Gastrocnemius medialis (tissue), 4 donors: Measurements from ENCODE around the gene CATSPER1. TPM values are rescaled to one million over a fixed set of nuclear protein-coding genes. Genes with fewer than 3 reads are reported as not detected.

Source experiments
- ATAC-seq, 2 donors: fragments of 150-250 bp; one replicate each; pipeline ENCODE4 v1.9.1; 2016
- DNase-seq, 2 donors: peaks; one replicate each; pipeline ENCODE4 v3.0.0-alpha.2; 2019
- H3K27ac ChIP-seq, 4 donors: fragments of 200-600 bp; sonication (generic); 1 replicate in 1 of 4; 2 replicates in 3 of 4; pipeline ENCODE4 v1.5.1; 2016 to 2018; ENCODE audit warnings: mild to moderate bottlenecking in 2 of 4, moderate library complexity in 1 of 4
- H3K27me3 ChIP-seq, 3 donors: fragments of 200-600 bp; sonication (generic) in 2 of 3; 1 replicate in 1 of 3; 2 replicates in 2 of 3; pipeline versions ENCODE4 v1.5.1 to v1.6.0; 2016 to 2019; ENCODE audit warnings: mild to moderate bottlenecking in 1 of 3, moderate library complexity in 1 of 3
- H3K36me3 ChIP-seq, 2 donors: fragments of 200-600 bp; sonication (generic) in 1 of 2; one replicate each; pipeline ENCODE4 v1.5.1; 2017 to 2018
- H3K4me1 ChIP-seq, 2 donors: fragments of 200-600 bp; sonication (generic) in 1 of 2; one replicate each; pipeline ENCODE4 v1.5.1; 2016 to 2017; ENCODE audit warnings: mild to moderate bottlenecking in 2 of 2
- H3K4me3 ChIP-seq, 4 donors: fragments of 200-600 bp; sonication (generic) in 3 of 4; 1 replicate in 1 of 4; 2 replicates in 3 of 4; pipeline ENCODE4 v1.5.1; 2016 to 2019; ENCODE audit warnings: mild to moderate bottlenecking in 2 of 4
- H3K9me3 ChIP-seq, 3 donors: fragments of 200-600 bp; sonication (generic) in 2 of 3; 1 replicate in 1 of 3; 2 replicates in 2 of 3; pipeline ENCODE4 v1.5.1; 2016 to 2019
- POLR2A ChIP-seq, 2 donors: fragments of 450-650 bp; IDR thresholded peaks; one replicate each; pipeline ENCODE4 v1.6.1; 2017; ENCODE audit warnings: antibody characterized with exemption in 2 of 2, mild to moderate bottlenecking in 2 of 2, moderate library complexity in 2 of 2
- in situ Hi-C, 4 donors: fragments of 200-750 bp; cut with MboI; loops; one replicate each; pipeline versions ENCODE4 v1.15.0 to v1.8.0; 2017; ENCODE audit warnings: low sequenced_read_pairs in 4 of 4
- intact Hi-C: fragments of 100-400 bp; cut with DNase I; formaldehyde crosslinking; loops from one replicate; pipeline ENCODE4 v1.15.1; 2023; ENCODE audit warnings: low total_unique reads
- total RNA-seq, 4 donors: library from RNA; depleted of rRNA; stranded (reverse); fragments of >200 nt; gene quantifications; one replicate each; pipeline versions ENCODE4 v1.1.0 to v1.2.3, GENCODE V29; 2016
- TF ChIP-seq, protein P1 (sequence below), 5 experiments: fragments of 450-650 bp in 3 of 5; fragments of 200-600 bp in 2 of 5; sonication (generic) in 2 of 5; IDR thresholded peaks in 4 of 5; conservative IDR thresholded peaks in 1 of 5; 1 replicate in 4 of 5; 2 replicates in 1 of 5; pipeline ENCODE4 v1.5.1; 2016 to 2019; ENCODE audit warnings: antibody characterized with exemption in 5 of 5, mild to moderate bottlenecking in 3 of 5, moderate library complexity in 3 of 5

The CATSPER1 gene
- total RNA-seq, 4 donors from 2014 or later, result not detected

- no peaks in the 10 kb centered on the region for H3K9me3 ChIP-seq
- H3K4me3 ChIP-seq, result no peak overlapping the region
- no peaks in the 10 kb centered on the region for H3K36me3 ChIP-seq
- no peak overlapping the region for H3K27ac ChIP-seq
- no peaks in the 10 kb centered on the region for H3K4me1 ChIP-seq
- ATAC-seq (no peak), DNase-seq (no peak)
- in situ Hi-C loops (loop anchor here in 3 of 4 donors (5.0 to 25.0 kb wide), 3 partner anchors 103 to 275 kb away; partner anchors contain the start of genes FIBP (in 2 of the 3), KAT5 (in 2 of the 3) and RNASEH2C (in 2 of the 3)), intact Hi-C loops (loop anchor here (10.0 kb wide), 1 partner anchor 203 kb away; the partner anchor contains the start of genes AP5B1 and OVOL1)
- TF ChIP-seq, protein P1, sequence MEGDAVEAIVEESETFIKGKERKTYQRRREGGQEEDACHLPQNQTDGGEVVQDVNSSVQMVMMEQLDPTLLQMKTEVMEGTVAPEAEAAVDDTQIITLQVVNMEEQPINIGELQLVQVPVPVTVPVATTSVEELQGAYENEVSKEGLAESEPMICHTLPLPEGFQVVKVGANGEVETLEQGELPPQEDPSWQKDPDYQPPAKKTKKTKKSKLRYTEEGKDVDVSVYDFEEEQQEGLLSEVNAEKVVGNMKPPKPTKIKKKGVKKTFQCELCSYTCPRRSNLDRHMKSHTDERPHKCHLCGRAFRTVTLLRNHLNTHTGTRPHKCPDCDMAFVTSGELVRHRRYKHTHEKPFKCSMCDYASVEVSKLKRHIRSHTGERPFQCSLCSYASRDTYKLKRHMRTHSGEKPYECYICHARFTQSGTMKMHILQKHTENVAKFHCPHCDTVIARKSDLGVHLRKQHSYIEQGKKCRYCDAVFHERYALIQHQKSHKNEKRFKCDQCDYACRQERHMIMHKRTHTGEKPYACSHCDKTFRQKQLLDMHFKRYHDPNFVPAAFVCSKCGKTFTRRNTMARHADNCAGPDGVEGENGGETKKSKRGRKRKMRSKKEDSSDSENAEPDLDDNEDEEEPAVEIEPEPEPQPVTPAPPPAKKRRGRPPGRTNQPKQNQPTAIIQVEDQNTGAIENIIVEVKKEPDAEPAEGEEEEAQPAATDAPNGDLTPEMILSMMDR (IDR thresholded peaks at IDR 0.05 in 4 of 5, conservative IDR thresholded peaks at IDR 0.05 in 1 of 5), result no peak
- TF ChIP-seq POLR2A (IDR thresholded peaks at IDR 0.05), result no peak
- no peaks in the 10 kb centered on the region for H3K27me3 ChIP-seq
These were observed 38.9 kb downstream of the CATSPER1 start for GRCh38 chr11:65987336-65987735.

DNA sequence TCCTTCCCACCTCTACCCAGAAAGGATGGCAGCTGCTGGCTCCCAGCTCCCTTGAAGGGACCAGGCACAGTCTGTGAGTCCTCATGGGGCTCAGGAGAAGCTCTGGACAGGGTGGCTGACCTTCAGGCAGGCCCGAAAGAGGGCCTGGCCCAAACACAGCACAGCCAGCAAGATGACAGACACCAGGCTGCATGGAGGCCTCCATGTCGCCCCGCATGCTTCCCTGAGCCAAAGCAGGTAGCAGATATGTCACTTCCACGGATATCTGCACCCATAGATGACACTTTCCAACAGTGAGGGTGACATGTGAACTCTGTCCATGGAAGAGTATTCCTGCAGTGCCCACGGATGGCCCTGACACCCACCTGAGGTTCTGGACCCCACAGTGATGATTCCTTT lies 42.7 kb downstream of the CATSPER1 start:
- Histone ChIP-seq H3K27me3 (no peaks in the 10 kb centered on the region), H3K4me1 (no peaks in the 10 kb centered on the region), H3K36me3 (peaks cover 0 to 15% of the 10 kb centered on the region in 2 donors), H3K9me3 (no peaks in the 10 kb centered on the region), H3K4me3 (no peak overlapping the region), H3K27ac (no peak overlapping the region)
- in situ Hi-C loops (loop anchor here in 2 of 4 donors (10.0 to 25.0 kb wide), 2 partner anchors 99 to 271 kb away; partner anchors contain the start of genes FIBP (in 2 of the 2), KAT5 (in 2 of the 2) and RNASEH2C (in 2 of the 2)), intact Hi-C loops (loop anchor here (10.0 kb wide), 1 partner anchor 199 kb away; the partner anchor contains the start of genes AP5B1 and OVOL1)
- ATAC-seq (no peak), DNase-seq (no peak)
- TF ChIP-seq, protein P1 (IDR thresholded peaks at IDR 0.05 in 4 of 5, conservative IDR thresholded peaks at IDR 0.05 in 1 of 5), result no peak
- TF ChIP-seq POLR2A (IDR thresholded peaks at IDR 0.05), result no peak

DNA sequence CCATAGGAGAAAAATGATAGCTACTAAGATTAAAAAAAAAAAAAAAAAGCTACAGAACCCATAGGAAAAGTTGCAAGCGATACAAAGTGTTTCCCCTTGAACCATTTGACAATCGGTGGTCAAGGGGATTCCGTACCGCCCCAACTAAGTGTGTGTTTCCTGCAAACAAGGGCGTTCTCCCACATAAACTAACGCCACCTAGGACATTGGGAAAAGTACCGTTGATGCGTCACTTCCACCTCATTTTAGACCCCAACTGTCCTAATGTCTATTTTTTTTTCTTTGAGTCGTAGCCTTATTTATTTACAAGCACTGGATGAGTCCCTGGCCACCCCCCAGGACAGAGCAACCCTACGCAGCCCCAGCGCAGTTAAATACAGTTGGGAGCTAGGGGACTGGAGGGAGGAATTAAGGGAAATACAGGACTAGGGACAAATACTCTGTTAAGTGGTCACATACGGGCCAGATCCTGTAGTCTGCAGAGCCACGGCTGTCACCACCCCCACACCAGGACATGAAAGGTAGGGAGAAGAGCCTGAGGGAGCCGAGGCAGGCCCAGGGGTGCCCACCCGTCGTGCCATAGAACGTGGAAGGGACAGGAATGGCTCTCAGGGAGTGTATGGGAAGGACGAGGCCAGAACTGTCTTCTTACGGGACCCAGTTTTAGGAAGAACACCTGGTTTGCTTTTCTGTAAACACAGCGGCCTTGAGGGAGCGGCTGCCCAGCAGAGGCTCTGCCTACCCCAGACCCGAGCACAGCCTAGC lies 43.3 kb downstream of the CATSPER1 start:
- no peak for DNase-seq
- Histone ChIP-seq H3K27me3 (no peaks in the 10 kb centered on the region), H3K4me1 (no peaks in the 10 kb centered on the region), H3K9me3 (no peaks in the 10 kb centered on the region), H3K36me3 (peaks cover 0 to 21% of the 10 kb centered on the region in 2 donors), H3K27ac (no peak overlapping the region), H3K4me3 (no peak overlapping the region)
- intact Hi-C loops (loop anchor here (10.0 kb wide), 1 partner anchor 198 kb away; the partner anchor contains the start of genes AP5B1 and OVOL1), in situ Hi-C loops (loop anchor here in 2 of 4 donors (10.0 to 25.0 kb wide), 2 partner anchors 98 to 271 kb away; partner anchors contain the start of genes FIBP (in 2 of the 2), KAT5 (in 2 of the 2) and RNASEH2C (in 2 of the 2))
- ATAC-seq, result no peak
- TF ChIP-seq POLR2A (IDR thresholded peaks at IDR 0.05), result no peak
- TF ChIP-seq, protein P1 (IDR thresholded peaks at IDR 0.05 in 4 of 5, conservative IDR thresholded peaks at IDR 0.05 in 1 of 5), result no peak

GRCh38 chr11:65981972-65982823 lies 44.1 kb downstream of the CATSPER1 start:
- intact Hi-C loops (loop anchor here (10.0 kb wide), 1 partner anchor 197 kb away; the partner anchor contains the start of genes AP5B1 and OVOL1), in situ Hi-C loops (loop anchor here in 2 of 4 donors (10.0 to 25.0 kb wide), 2 partner anchors 97 to 270 kb away; partner anchors contain the start of genes FIBP (in 2 of the 2), KAT5 (in 2 of the 2) and RNASEH2C (in 2 of the 2))
- Histone ChIP-seq H3K4me3 (no peak overlapping the region), H3K4me1 (no peaks in the 10 kb centered on the region), H3K9me3 (no peaks in the 10 kb centered on the region), H3K27ac (no peak overlapping the region), H3K36me3 (peaks cover 0 to 29% of the 10 kb centered on the region in 2 donors), H3K27me3 (no peaks in the 10 kb centered on the region)
- DNase-seq, result no peak
- ATAC-seq, result no peak
- TF ChIP-seq POLR2A (IDR thresholded peaks at IDR 0.05), result no peak
- TF ChIP-seq, protein P1 (IDR thresholded peaks at IDR 0.05 in 4 of 5, conservative IDR thresholded peaks at IDR 0.05 in 1 of 5), result no peak
